Nasal cavity respiratory epithelium epithelial cell of viscerocranial mucosa (primary cell): ENCODE data around the gene PSMA2. TPM values are rescaled to one million over a fixed set of nuclear protein-coding genes. Genes with fewer than 3 reads are reported as not detected.

Experiments used
- total RNA-seq: library from RNA; depleted of rRNA; stranded (reverse); fragments of >200 nt; gene quantifications from 2 replicates; pipeline ENCODE4 v1.2.3, GENCODE V29; 2014

Gene PSMA2
- 25.5 and 47.5 TPM in 2 replicates for total RNA-seq

DNA sequence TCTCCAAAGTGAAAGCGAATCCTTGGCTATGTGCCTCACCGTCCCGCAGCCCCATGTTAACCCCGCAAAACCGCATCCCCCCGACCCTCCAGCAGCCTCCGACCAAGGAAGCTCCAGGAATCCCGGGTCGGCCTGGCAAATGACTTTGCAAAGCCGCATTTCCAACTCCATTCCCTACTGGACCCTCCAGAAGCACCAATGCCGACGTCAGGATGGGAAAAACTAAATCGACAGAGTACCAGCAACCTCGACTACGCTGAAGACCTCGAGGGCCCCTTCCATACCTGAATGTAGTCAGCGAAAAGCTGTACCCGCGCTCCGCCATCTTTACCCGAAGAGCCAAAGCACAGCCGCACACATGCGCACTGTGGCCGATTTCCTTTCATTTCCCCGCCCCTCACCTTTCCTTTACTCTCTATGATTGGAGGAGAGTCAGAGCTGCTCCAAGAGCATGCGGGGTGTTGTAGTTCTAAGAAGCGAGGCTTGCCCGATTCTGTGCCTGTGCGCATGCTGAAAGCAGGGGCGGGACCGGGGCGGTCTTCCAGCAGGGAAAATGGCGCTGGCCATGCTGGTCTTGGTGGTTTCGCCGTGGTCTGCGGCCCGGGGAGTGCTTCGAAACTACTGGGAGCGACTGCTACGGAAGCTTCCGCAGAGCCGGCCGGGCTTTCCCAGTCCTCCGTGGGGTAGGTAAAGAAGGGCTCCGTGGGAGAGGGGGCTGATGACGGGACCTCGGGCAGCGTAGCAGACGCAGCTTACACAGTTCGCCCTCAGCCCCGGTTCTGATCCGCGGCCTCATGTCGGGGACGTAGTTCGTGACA lies at the start of gene PSMA2, which contains the start of gene MRPL32:
TSS of gene PSMA2 (minus strand) at position 341 of the 818 bp plus-strand sequence. CDS start at position 325, 16 bp downstream.
TSS of gene MRPL32 (plus strand) at position 543 of the 818 bp plus-strand sequence. CDS start at position 554, 11 bp downstream.

DNA sequence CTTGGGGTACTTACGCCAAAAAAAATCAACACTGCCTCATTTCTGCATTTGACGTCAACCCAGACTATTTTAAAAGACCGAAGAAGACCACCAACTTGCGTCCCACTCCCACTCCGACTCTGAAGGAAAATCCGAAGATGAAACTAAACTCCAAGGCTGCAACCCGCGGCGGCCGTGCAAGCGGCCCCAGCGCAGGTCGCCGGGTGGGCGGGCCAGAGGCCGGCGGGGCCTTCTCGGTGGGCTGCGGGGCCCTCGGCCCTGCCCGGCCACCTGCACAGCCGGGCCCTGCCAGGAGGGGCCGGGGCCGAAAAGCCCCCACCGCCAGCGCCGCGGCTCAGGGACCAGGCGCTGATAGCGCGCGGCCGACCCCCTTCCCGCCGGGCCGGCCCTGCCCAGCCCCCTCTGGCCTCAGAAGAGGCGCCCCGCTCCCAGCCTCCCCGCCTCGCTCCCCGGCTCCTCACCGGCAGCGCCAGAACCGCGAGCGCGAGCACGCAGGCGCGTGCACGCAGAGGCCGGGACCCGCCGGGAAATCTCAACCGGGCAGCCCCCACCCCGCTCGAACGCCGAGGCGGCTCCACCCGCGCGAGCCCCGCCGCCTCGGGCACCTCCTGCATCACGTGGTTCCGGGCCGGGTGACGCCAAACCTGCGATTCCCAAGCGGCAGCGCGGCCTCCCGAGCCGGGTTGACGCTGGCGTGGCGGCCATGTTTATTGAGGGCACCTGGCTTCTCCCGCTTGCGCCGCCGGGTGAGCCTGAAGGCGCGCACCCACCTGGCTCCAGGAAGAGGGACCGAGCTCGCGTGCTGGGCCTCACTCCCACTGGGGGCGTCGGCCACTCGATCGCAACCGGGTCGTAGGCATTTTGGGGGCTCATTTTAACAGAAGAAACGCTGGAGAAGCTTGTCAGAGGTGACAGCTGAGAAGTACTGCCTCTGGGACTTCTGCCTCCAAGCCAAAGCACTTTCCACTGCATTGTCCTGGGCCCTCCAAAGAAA lies 20.2 kb downstream of the PSMA2 start, which contains the start of gene C7orf25:
TSS of gene C7orf25 (minus strand) at position 617 of the 994 bp plus-strand sequence. CDS start 1,170 bp downstream, outside the sequence.

Other genes with a start within 250 kb of the PSMA2 start
- 4.4 and 8.2 TPM in 2 replicates for gene C7orf25, start 20.1 kb downstream of the PSMA2 start, total RNA-seq
- gene MRPL32, start 202 bp upstream of the PSMA2 start, total RNA-seq: 58.8 and 68.6 TPM in 2 replicates
- not detected in 2 replicates for gene HECW1, start 180.5 kb upstream of the PSMA2 start, total RNA-seq